Fibroblast of pulmonary artery (primary cell): ENCODE measurements around the gene AHRR.

Source experiments
- DNase-seq: peaks from one replicate; pipeline ENCODE4 v3.0.0-alpha.2; 2010; ENCODE audit warnings: low read depth
- H3K4me3 ChIP-seq: replicated peaks from 2 replicates; pipeline ENCODE4 v1.5.1; 2011; ENCODE audit warnings: low read depth, mild to moderate bottlenecking, control low read depth, low read length, moderate library complexity
- CTCF ChIP-seq: IDR thresholded peaks from 2 replicates; pipeline ENCODE4 v1.5.1; 2011; ENCODE audit warnings: mild to moderate bottlenecking, control low read depth, low read length, inconsistent platforms; ENCODE audit errors: missing control alignments

Gene AHRR

GRCh38 chr5:427415-428087 lies 106.0 kb downstream of the AHRR start:
- DNase-seq: no peak
- no peak for TF ChIP-seq CTCF
- H3K4me3 ChIP-seq: no peak overlapping the region

GRCh38 chr5:428219-428618 lies 106.7 kb downstream of the AHRR start:
- TF ChIP-seq CTCF: no peak
- no peak for DNase-seq
- H3K4me3 ChIP-seq: no peak overlapping the region

- no peak for TF ChIP-seq CTCF
- DNase-seq: no peak
- H3K4me3 ChIP-seq: no peak overlapping the region
These were observed 107.4 kb downstream of the AHRR start for GRCh38 chr5:428754-429452.

- DNase-seq: peak; percentile 17
- no peak for TF ChIP-seq CTCF
- no peak overlapping the region for H3K4me3 ChIP-seq
These were observed 108.1 kb downstream of the AHRR start for GRCh38 chr5:429453-430188.

GRCh38 chr5:430214-430925 lies 108.9 kb downstream of the AHRR start:
- DNase-seq: no peak
- no peak for TF ChIP-seq CTCF
- no peak overlapping the region for H3K4me3 ChIP-seq

- peak; percentile 74 for TF ChIP-seq CTCF
- H3K4me3 ChIP-seq: no peak overlapping the region
- peak; percentile 56 for DNase-seq
These were observed 109.6 kb downstream of the AHRR start for GRCh38 chr5:431001-431710.
